Measurements from ENCODE around the gene RPLP1. TPM values are rescaled to one million over a fixed set of nuclear protein-coding genes. Genes with fewer than 3 reads are reported as not detected.

Gene RPLP1
- total and polyA plus RNA-seq, 7 experiments from 2014 or later, result 1,719 to 3,527 (median 2,508) TPM

GRCh38 chr15:69498987-69499386 lies 46.4 kb downstream of the RPLP1 start:
- Mint-ChIP-seq H3K27me3 (peaks cover 0 to 6% (median 0%) of the 10 kb centered on the region in 5 donors), H3K4me3 (no peak overlapping the region), H3K36me3 (no peaks in the 10 kb centered on the region), H3K27ac (no peak overlapping the region), H3K9me3 (no peaks in the 10 kb centered on the region), H3K4me1 (peaks cover 0 to 23% (median 0%) of the 10 kb centered on the region in 7 donors)
- ATAC-seq (no peak), DNase-seq (no peak)
- Histone ChIP-seq H3K9me3 (ENCODE audit: control insufficient read depth in 2 of 3, low read length in 3 of 3) (no peaks in the 10 kb centered on the region), H3K27ac (ENCODE audit: low read depth, low read length) (no peak overlapping the region), H3K4me3 (ENCODE audit: low read length) (no peak overlapping the region), H3K4me1 (ENCODE audit: control insufficient read depth in 2 of 2, insufficient read depth in 2 of 2, low read length in 2 of 2) (no peaks in the 10 kb centered on the region), H3K36me3 (ENCODE audit: control insufficient read depth in 2 of 3, insufficient read depth in 3 of 3, low read length in 3 of 3) (no peaks in the 10 kb centered on the region), H3K27me3 (ENCODE audit: control insufficient read depth in 2 of 2, insufficient read depth in 2 of 2, low read length in 2 of 2) (no peaks in the 10 kb centered on the region)
- intact Hi-C loops (cut with micrococcal nuclease), result no loop called here
- POLR2A ChIA-PET, result no interaction called here
- CTCF ChIA-PET, result no interaction called here

GRCh38 chr15:69499521-69500211 lies 47.0 kb downstream of the RPLP1 start:
- Mint-ChIP-seq H3K36me3 (no peaks in the 10 kb centered on the region), H3K27ac (no peak overlapping the region), H3K4me3 (no peak overlapping the region), H3K27me3 (peaks cover 0 to 6% (median 0%) of the 10 kb centered on the region in 5 donors), H3K9me3 (no peaks in the 10 kb centered on the region), H3K4me1 (peaks cover 0 to 23% (median 0%) of the 10 kb centered on the region in 7 donors)
- no peak for DNase-seq
- no peaks in the 10 kb centered on the region for H3K36me3 ChIP-seq (ENCODE audit: control insufficient read depth in 2 of 3, insufficient read depth in 3 of 3, low read length in 3 of 3)
- no peak overlapping the region for H3K27ac ChIP-seq (ENCODE audit: low read depth, low read length)
- intact Hi-C loops (cut with micrococcal nuclease), result no loop called here
- CTCF ChIA-PET, result no interaction called here
- no peak overlapping the region for H3K4me3 ChIP-seq (ENCODE audit: low read length)
- no peaks in the 10 kb centered on the region for H3K27me3 ChIP-seq (ENCODE audit: control insufficient read depth in 2 of 2, insufficient read depth in 2 of 2, low read length in 2 of 2)
- H3K4me1 ChIP-seq (ENCODE audit: control insufficient read depth in 2 of 2, insufficient read depth in 2 of 2, low read length in 2 of 2), result no peaks in the 10 kb centered on the region
- POLR2A ChIA-PET, result no interaction called here
- ATAC-seq, result peak; percentile 68
- no peaks in the 10 kb centered on the region for H3K9me3 ChIP-seq (ENCODE audit: control insufficient read depth in 2 of 3, low read length in 3 of 3)

- Histone ChIP-seq H3K4me1 (ENCODE audit: control insufficient read depth in 2 of 2, insufficient read depth in 2 of 2, low read length in 2 of 2) (no peaks in the 10 kb centered on the region), H3K27me3 (ENCODE audit: control insufficient read depth in 2 of 2, insufficient read depth in 2 of 2, low read length in 2 of 2) (no peaks in the 10 kb centered on the region), H3K36me3 (ENCODE audit: control insufficient read depth in 2 of 3, insufficient read depth in 3 of 3, low read length in 3 of 3) (no peaks in the 10 kb centered on the region), H3K4me3 (ENCODE audit: low read length) (no peak overlapping the region), H3K27ac (ENCODE audit: low read depth, low read length) (no peak overlapping the region), H3K9me3 (ENCODE audit: control insufficient read depth in 2 of 3, low read length in 3 of 3) (no peaks in the 10 kb centered on the region)
- intact Hi-C loops (cut with micrococcal nuclease), result no loop called here
- Mint-ChIP-seq H3K36me3 (no peaks in the 10 kb centered on the region), H3K9me3 (no peaks in the 10 kb centered on the region), H3K27ac (no peak overlapping the region), H3K4me1 (peaks cover 0 to 23% (median 0%) of the 10 kb centered on the region in 7 donors), H3K27me3 (peaks cover 0 to 6% (median 0%) of the 10 kb centered on the region in 5 donors), H3K4me3 (no peak overlapping the region)
- DNase-seq (no peak), ATAC-seq (no peak)
- POLR2A ChIA-PET, result no interaction called here
- CTCF ChIA-PET, result no interaction called here
Measured at GRCh38 chr15:69500339-69500738, 47.7 kb downstream of the RPLP1 start.

GRCh38 chr15:69501456-69501855 lies 48.8 kb downstream of the RPLP1 start:
- Mint-ChIP-seq H3K27ac (no peak overlapping the region), H3K27me3 (peaks cover 0 to 3% (median 0%) of the 10 kb centered on the region in 5 donors), H3K4me1 (peaks cover 0 to 23% (median 0%) of the 10 kb centered on the region in 7 donors), H3K9me3 (no peaks in the 10 kb centered on the region), H3K4me3 (no peak overlapping the region), H3K36me3 (no peaks in the 10 kb centered on the region)
- H3K36me3 ChIP-seq (ENCODE audit: control insufficient read depth in 2 of 3, insufficient read depth in 3 of 3, low read length in 3 of 3), result no peaks in the 10 kb centered on the region
- ChIA-PET POLR2A (no interaction called here), CTCF (no interaction called here)
- no peak overlapping the region for H3K4me3 ChIP-seq (ENCODE audit: low read length)
- no peak for DNase-seq
- no peaks in the 10 kb centered on the region for H3K4me1 ChIP-seq (ENCODE audit: control insufficient read depth in 2 of 2, insufficient read depth in 2 of 2, low read length in 2 of 2)
- no peaks in the 10 kb centered on the region for H3K9me3 ChIP-seq (ENCODE audit: control insufficient read depth in 2 of 3, low read length in 3 of 3)
- no peaks in the 10 kb centered on the region for H3K27me3 ChIP-seq (ENCODE audit: control insufficient read depth in 2 of 2, insufficient read depth in 2 of 2, low read length in 2 of 2)
- ATAC-seq, result no peak
- no peak overlapping the region for H3K27ac ChIP-seq (ENCODE audit: low read depth, low read length)
- intact Hi-C loops (cut with micrococcal nuclease), result no loop called here

- H3K4me3 Mint-ChIP-seq, result no peak overlapping the region
- ChIA-PET CTCF (no interaction called here), POLR2A (no interaction called here)
- Histone ChIP-seq H3K4me1 (ENCODE audit: control insufficient read depth in 2 of 2, insufficient read depth in 2 of 2, low read length in 2 of 2) (no peaks in the 10 kb centered on the region), H3K4me3 (ENCODE audit: low read length) (no peak overlapping the region), H3K36me3 (ENCODE audit: control insufficient read depth in 2 of 3, insufficient read depth in 3 of 3, low read length in 3 of 3) (no peaks in the 10 kb centered on the region), H3K9me3 (ENCODE audit: control insufficient read depth in 2 of 3, low read length in 3 of 3) (no peaks in the 10 kb centered on the region), H3K27ac (ENCODE audit: low read depth, low read length) (no peak overlapping the region), H3K27me3 (ENCODE audit: control insufficient read depth in 2 of 2, insufficient read depth in 2 of 2, low read length in 2 of 2) (no peaks in the 10 kb centered on the region)
- H3K9me3 Mint-ChIP-seq, result no peaks in the 10 kb centered on the region
- H3K4me1 Mint-ChIP-seq, result peaks cover 0 to 15% (median 0%) of the 10 kb centered on the region in 7 donors
- intact Hi-C loops (cut with micrococcal nuclease), result no loop called here
- ATAC-seq, result no peak
- no peaks in the 10 kb centered on the region for H3K27me3 Mint-ChIP-seq
- no peaks in the 10 kb centered on the region for H3K36me3 Mint-ChIP-seq
- DNase-seq, result no peak
- H3K27ac Mint-ChIP-seq, result no peak overlapping the region
Measured at GRCh38 chr15:69502470-69503045, 49.9 kb downstream of the RPLP1 start.

GRCh38 chr15:69504352-69505040 lies 51.9 kb downstream of the RPLP1 start:
- DNase-seq (no peak), ATAC-seq (no peak)
- Mint-ChIP-seq H3K4me1 (peaks cover 0 to 5% (median 0%) of the 10 kb centered on the region in 7 donors), H3K27me3 (no peaks in the 10 kb centered on the region), H3K4me3 (no peak overlapping the region), H3K36me3 (peaks cover 0 to 2% (median 0%) of the 10 kb centered on the region in 5 donors), H3K9me3 (peaks cover 0 to 1% (median 0%) of the 10 kb centered on the region in 11 donors), H3K27ac (no peak overlapping the region)
- ChIA-PET POLR2A (no interaction called here), CTCF (interaction anchor here (0.8 kb wide), 1 partner anchor 20 kb away, joined by 3 read pairs; no protein-coding TSS in a partner anchor)
- H3K4me3 ChIP-seq (ENCODE audit: low read length), result no peak overlapping the region
- intact Hi-C loops (cut with micrococcal nuclease), result no loop called here
- no peak overlapping the region for H3K27ac ChIP-seq (ENCODE audit: low read depth, low read length)
- no peaks in the 10 kb centered on the region for H3K36me3 ChIP-seq (ENCODE audit: control insufficient read depth in 2 of 3, insufficient read depth in 3 of 3, low read length in 3 of 3)
- H3K27me3 ChIP-seq (ENCODE audit: control insufficient read depth in 2 of 2, insufficient read depth in 2 of 2, low read length in 2 of 2), result no peaks in the 10 kb centered on the region
- H3K4me1 ChIP-seq (ENCODE audit: control insufficient read depth in 2 of 2, insufficient read depth in 2 of 2, low read length in 2 of 2), result no peaks in the 10 kb centered on the region
- no peaks in the 10 kb centered on the region for H3K9me3 ChIP-seq (ENCODE audit: control insufficient read depth in 2 of 3, low read length in 3 of 3)

Measured in naive thymus-derived CD4-positive, alpha-beta T cell (primary cell).